ENCODE data around the gene CWH43.

DNA sequence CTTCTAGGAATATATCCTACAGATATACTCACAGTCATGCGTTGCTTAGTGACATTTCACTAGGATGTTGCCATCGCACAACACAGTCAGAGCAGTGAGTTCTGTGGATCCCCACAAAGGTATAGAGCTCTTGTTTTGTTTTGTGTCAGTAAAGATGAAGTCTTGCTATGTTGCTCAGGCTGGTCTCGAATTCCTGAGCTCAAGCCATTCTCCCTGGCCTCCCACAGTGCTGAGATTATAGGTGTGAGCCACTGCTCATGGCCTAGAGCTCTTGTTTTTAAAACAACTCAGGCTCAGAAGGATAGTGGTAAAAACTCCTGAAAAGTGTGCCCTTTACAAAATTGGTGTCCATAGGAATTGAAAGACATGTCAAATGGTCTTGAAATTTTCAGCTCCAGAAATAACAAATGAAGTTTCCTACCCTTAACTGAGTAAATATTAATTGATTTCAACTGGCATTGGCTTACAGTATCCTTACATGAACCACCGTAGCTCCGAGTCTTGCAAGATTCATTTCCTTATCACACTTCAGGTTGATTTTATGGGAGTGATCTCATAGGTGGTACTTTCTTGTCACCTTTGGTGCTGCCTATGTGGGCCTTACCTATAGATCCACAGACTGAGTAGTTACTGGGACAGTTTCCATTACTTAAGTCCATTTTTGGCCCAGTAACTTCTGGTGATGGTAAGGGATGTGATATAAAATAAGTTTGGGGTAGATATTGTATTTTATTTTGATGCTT is 3.6 kb downstream of the CWH43 start:
- TF ChIP-seq POLR2A (IDR thresholded peaks at IDR 0.05) (no peak), EP300 (IDR thresholded peaks at IDR 0.05) (no peak)
- TF ChIP-seq, protein P1, sequence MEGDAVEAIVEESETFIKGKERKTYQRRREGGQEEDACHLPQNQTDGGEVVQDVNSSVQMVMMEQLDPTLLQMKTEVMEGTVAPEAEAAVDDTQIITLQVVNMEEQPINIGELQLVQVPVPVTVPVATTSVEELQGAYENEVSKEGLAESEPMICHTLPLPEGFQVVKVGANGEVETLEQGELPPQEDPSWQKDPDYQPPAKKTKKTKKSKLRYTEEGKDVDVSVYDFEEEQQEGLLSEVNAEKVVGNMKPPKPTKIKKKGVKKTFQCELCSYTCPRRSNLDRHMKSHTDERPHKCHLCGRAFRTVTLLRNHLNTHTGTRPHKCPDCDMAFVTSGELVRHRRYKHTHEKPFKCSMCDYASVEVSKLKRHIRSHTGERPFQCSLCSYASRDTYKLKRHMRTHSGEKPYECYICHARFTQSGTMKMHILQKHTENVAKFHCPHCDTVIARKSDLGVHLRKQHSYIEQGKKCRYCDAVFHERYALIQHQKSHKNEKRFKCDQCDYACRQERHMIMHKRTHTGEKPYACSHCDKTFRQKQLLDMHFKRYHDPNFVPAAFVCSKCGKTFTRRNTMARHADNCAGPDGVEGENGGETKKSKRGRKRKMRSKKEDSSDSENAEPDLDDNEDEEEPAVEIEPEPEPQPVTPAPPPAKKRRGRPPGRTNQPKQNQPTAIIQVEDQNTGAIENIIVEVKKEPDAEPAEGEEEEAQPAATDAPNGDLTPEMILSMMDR (IDR thresholded peaks at IDR 0.05) = no peak
